ENCODE data around the gene PPP1R3G. TPM values are rescaled to one million over a fixed set of nuclear protein-coding genes. Genes with fewer than 3 reads are reported as not detected.

The PPP1R3G gene
- total and polyA plus RNA-seq, 2 of the 13 experiments (the other 11 are each of a cell fraction or from before 2014, with no cell fraction given) = 1.2 to 1.3 TPM

GRCh38 chr6:5119090-5119951, 34.2 kb downstream of the PPP1R3G start (continued):
- TF ChIP-seq ZNF607 (CRISPR knock-in tag; IDR thresholded peaks at IDR 0.05; ENCODE audit: borderline replicate concordance) (no peak), ZNF275 (CRISPR knock-in tag; IDR thresholded peaks at IDR 0.05; ENCODE audit: borderline replicate concordance) (no peak), PHF5A (CRISPR knock-in tag; IDR thresholded peaks at IDR 0.05; ENCODE audit: low read depth, unreplicated experiment) (no peak), SMAD9 (CRISPR knock-in tag; IDR thresholded peaks at IDR 0.05) (no peak), MEF2D (CRISPR knock-in tag; IDR thresholded peaks at IDR 0.05) (no peak), ZNF33A (CRISPR knock-in tag; IDR thresholded peaks at IDR 0.05; ENCODE audit: borderline replicate concordance) (no peak), NR2F6 (IDR thresholded peaks at IDR 0.05) (no peak), NR2F6 (CRISPR knock-in tag; IDR thresholded peaks at IDR 0.05) (no peak), NKX3-1 (CRISPR knock-in tag; IDR thresholded peaks at IDR 0.05) (no peak), RBM39 (IDR thresholded peaks at IDR 0.05; ENCODE audit: low read depth, low read length, poor library complexity, severe bottlenecking) (no peak), ZNF484 (CRISPR knock-in tag; IDR thresholded peaks at IDR 0.05; ENCODE audit: borderline replicate concordance, low read depth) (no peak), CAMTA2 (CRISPR knock-in tag; IDR thresholded peaks at IDR 0.05; ENCODE audit: borderline replicate concordance) (no peak), ATF7-NPFF (CRISPR knock-in tag; IDR thresholded peaks at IDR 0.05; ENCODE audit: low read depth) (no peak), ZNF713 (CRISPR knock-in tag; IDR thresholded peaks at IDR 0.05) (no peak), ZNF3 (CRISPR knock-in tag; IDR thresholded peaks at IDR 0.05) (no peak)
- TF ChIP-seq, protein P1, sequence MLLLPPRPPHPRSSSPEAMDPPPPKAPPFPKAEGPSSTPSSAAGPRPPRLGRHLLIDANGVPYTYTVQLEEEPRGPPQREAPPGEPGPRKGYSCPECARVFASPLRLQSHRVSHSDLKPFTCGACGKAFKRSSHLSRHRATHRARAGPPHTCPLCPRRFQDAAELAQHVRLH (CRISPR knock-in tag; IDR thresholded peaks at IDR 0.05; ENCODE audit: borderline replicate concordance, low read depth) = no peak
- TF ChIP-seq, protein P2, sequence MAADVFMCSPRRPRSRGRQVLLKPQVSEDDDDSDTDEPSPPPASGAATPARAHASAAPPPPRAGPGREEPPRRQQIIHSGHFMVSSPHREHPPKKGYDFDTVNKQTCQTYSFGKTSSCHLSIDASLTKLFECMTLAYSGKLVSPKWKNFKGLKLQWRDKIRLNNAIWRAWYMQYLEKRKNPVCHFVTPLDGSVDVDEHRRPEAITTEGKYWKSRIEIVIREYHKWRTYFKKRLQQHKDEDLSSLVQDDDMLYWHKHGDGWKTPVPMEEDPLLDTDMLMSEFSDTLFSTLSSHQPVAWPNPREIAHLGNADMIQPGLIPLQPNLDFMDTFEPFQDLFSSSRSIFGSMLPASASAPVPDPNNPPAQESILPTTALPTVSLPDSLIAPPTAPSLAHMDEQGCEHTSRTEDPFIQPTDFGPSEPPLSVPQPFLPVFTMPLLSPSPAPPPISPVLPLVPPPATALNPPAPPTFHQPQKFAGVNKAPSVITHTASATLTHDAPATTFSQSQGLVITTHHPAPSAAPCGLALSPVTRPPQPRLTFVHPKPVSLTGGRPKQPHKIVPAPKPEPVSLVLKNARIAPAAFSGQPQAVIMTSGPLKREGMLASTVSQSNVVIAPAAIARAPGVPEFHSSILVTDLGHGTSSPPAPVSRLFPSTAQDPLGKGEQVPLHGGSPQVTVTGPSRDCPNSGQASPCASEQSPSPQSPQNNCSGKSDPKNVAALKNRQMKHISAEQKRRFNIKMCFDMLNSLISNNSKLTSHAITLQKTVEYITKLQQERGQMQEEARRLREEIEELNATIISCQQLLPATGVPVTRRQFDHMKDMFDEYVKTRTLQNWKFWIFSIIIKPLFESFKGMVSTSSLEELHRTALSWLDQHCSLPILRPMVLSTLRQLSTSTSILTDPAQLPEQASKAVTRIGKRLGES (CRISPR knock-in tag; IDR thresholded peaks at IDR 0.05; ENCODE audit: borderline replicate concordance) = no peak
- TF ChIP-seq, protein P3, sequence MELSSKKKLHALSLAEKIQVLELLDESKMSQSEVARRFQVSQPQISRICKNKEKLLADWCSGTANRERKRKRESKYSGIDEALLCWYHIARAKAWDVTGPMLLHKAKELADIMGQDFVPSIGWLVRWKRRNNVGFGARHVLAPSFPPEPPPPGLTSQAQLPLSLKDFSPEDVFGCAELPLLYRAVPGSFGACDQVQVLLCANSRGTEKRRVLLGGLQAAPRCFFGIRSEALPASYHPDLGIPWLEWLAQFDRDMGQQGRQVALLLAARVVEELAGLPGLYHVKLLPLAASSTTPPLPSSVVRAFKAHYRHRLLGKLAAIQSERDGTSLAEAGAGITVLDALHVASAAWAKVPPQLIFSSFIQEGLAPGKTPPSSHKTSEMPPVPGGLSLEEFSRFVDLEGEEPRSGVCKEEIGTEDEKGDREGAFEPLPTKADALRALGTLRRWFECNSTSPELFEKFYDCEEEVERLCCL (CRISPR knock-in tag; IDR thresholded peaks at IDR 0.05; ENCODE audit: borderline replicate concordance) = no peak
- TF ChIP-seq, protein P4, sequence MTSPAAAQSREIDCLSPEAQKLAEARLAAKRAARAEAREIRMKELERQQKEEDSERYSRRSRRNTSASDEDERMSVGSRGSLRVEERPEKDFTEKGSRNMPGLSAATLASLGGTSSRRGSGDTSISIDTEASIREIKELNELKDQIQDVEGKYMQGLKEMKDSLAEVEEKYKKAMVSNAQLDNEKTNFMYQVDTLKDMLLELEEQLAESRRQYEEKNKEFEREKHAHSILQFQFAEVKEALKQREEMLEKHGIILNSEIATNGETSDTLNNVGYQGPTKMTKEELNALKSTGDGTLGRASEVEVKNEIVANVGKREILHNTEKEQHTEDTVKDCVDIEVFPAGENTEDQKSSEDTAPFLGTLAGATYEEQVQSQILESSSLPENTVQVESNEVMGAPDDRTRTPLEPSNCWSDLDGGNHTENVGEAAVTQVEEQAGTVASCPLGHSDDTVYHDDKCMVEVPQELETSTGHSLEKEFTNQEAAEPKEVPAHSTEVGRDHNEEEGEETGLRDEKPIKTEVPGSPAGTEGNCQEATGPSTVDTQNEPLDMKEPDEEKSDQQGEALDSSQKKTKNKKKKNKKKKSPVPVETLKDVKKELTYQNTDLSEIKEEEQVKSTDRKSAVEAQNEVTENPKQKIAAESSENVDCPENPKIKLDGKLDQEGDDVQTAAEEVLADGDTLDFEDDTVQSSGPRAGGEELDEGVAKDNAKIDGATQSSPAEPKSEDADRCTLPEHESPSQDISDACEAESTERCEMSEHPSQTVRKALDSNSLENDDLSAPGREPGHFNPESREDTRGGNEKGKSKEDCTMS (CRISPR knock-in tag; conservative IDR thresholded peaks at IDR 0.05) = no peak
- TF ChIP-seq, protein P5, sequence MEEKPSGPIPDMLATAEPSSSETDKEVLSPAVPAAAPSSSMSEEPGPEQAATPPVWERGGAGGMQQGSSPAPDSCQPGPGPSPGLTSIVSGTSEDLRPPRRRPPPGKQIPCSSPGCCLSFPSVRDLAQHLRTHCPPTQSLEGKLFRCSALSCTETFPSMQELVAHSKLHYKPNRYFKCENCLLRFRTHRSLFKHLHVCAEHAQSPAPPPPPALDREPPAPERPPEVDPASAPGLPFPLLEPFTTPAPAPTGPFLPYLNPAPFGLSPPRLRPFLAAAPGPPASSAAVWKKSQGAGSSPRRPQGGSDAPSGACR (CRISPR knock-in tag; IDR thresholded peaks at IDR 0.05) = no peak
